T-cell (primary cell): ENCODE results near the gene STAC. TPM values are rescaled to one million over a fixed set of nuclear protein-coding genes. Genes with fewer than 3 reads are reported as not detected.

Experiments
- ATAC-seq, 4 experiments: fragments of 200-7000 bp in 3 of 4; fragments of 150-1000 bp in 1 of 4; cut with Tn5 transposase; replicated peaks in 1 of 4; 1 replicate in 3 of 4; 2 replicates in 1 of 4; pipeline ENCODE4 v1.10.0; 2021; ENCODE audit warnings: moderate library complexity in 3 of 4, mild to moderate bottlenecking in 2 of 4, moderate number of reproducible peaks in 1 of 4
- CTCF ChIA-PET, 2 donors: fragments of 300-600 bp; sonication (Branson Sonifier 250); formaldehyde crosslinking; loops; one replicate each; lab custom pipeline; 2022; ENCODE audit warnings: antibody characterized with exemption in 2 of 2; lab: Charles Lee
- POLR2A ChIA-PET, 2 donors: fragments of 300-600 bp; sonication (Branson Sonifier 250); formaldehyde crosslinking; loops; one replicate each; lab custom pipeline; 2022; ENCODE audit warnings: antibody characterized with exemption in 2 of 2; lab: Charles Lee
- DNase-seq, 35 experiments: peaks; one replicate each; pipeline versions ENCODE4 v3.0.0 to v3.0.0-alpha.2; 2013 to 2023
- H3K27ac ChIP-seq: one replicate; pipeline ENCODE4 v1.5.1; 2013; ENCODE audit warnings: low read length
- H3K27me3 ChIP-seq, 2 experiments: replicated peaks in 1 of 2; 1 replicate in 1 of 2; 2 replicates in 1 of 2; pipeline versions ENCODE4 v1.6.1 to v1.7.0; 2013; ENCODE audit warnings: low read length in 1 of 2, mixed read lengths in 1 of 2; ENCODE audit not compliant: control insufficient read depth in 2 of 2, insufficient read depth in 2 of 2; ENCODE audit errors: extremely low read depth in 1 of 2
- H3K36me3 ChIP-seq, 2 donors: 1 replicate in 1 of 2; 2 replicates in 1 of 2; pipeline versions ENCODE4 v1.6.1 to v1.7.0; 2013; ENCODE audit warnings: low read length in 1 of 2; ENCODE audit not compliant: control insufficient read depth in 2 of 2, insufficient read depth in 1 of 2; ENCODE audit errors: extremely low read depth in 1 of 2
- H3K4me1 ChIP-seq, 2 experiments: 1 replicate in 1 of 2; 2 replicates in 1 of 2; pipeline versions ENCODE4 v1.6.1 to v1.7.0; 2013; ENCODE audit warnings: low read length in 2 of 2, mixed read lengths in 1 of 2; ENCODE audit not compliant: insufficient read depth in 2 of 2, control insufficient read depth in 1 of 2; ENCODE audit errors: extremely low read depth in 1 of 2
- H3K4me3 ChIP-seq, 2 donors: 1 replicate in 1 of 2; 2 replicates in 1 of 2; pipeline versions ENCODE4 v1.5.1 to v1.7.0; 2013; ENCODE audit warnings: mild to moderate bottlenecking in 2 of 2, low read length in 1 of 2, moderate library complexity in 1 of 2; ENCODE audit not compliant: control insufficient read depth in 1 of 2; ENCODE audit errors: extremely low read depth in 1 of 2
- H3K9me3 ChIP-seq: 2 replicates; pipeline ENCODE4 v1.7.0; 2013
- H3K27ac Mint-ChIP-seq, 2 donors: one replicate each; pipeline ENCODE4 v1.8.0; 2020 to 2021; ENCODE audit warnings: mild to moderate bottlenecking in 2 of 2, mixed read lengths in 2 of 2
- H3K27me3 Mint-ChIP-seq, 2 donors: one replicate each; pipeline ENCODE4 v1.8.0; 2021 to 2022; ENCODE audit warnings: mixed read lengths in 2 of 2
- H3K36me3 Mint-ChIP-seq: one replicate; pipeline ENCODE4 v1.8.0; 2021; ENCODE audit warnings: mixed read lengths
- H3K4me1 Mint-ChIP-seq, 3 donors: one replicate each; pipeline ENCODE4 v1.8.0; 2020 to 2022; ENCODE audit warnings: mixed read lengths in 3 of 3, mild to moderate bottlenecking in 1 of 3
- H3K4me3 Mint-ChIP-seq, 3 donors: one replicate each; pipeline ENCODE4 v1.8.0; 2020 to 2022; ENCODE audit warnings: mild to moderate bottlenecking in 3 of 3, mixed read lengths in 3 of 3, moderate library complexity in 3 of 3
- H3K9me3 Mint-ChIP-seq, 3 donors: one replicate each; pipeline ENCODE4 v1.8.0; 2020 to 2022; ENCODE audit warnings: mixed read lengths in 3 of 3
- WGBS: methylation state at CpG from one replicate; pipeline ENCODE4 v1.1.5; 2013; ENCODE audit warnings: missing lambda C conversion rate; ENCODE audit not compliant: insufficient coverage; 5-methylcytosine and 5-hydroxymethylcytosine counted together
- total RNA-seq, 35 experiments: library from RNA in 6 of 35; stranded (reverse) in 6 of 35; fragments of 120-200 nt in 1 of 35; gene quantifications; one replicate each; pipeline versions ENCODE4 v1.2.1 to v1.2.4 and lab custom pipeline; 2013 to 2026

The STAC gene
- total RNA-seq, 5 donors from 2014 or later (not counting 1 experiment from before 2014, with no cell fraction given) = 0.09 to 0.10 TPM; not detected in 3

GRCh38 chr3:36477655-36478054 is 97.4 kb downstream of the STAC start:
- no peak overlapping the region for H3K4me3 Mint-ChIP-seq
- ChIA-PET POLR2A (no interaction called here), CTCF (no interaction called here)
- DNase-seq (no peak), ATAC-seq (no peak)
- Histone ChIP-seq H3K9me3 (no peaks in the 10 kb centered on the region), H3K4me1 (no peaks in the 10 kb centered on the region), H3K27ac (no peak overlapping the region), H3K27me3 (no peaks in the 10 kb centered on the region), H3K36me3 (no peaks in the 10 kb centered on the region), H3K4me3 (no peak overlapping the region)
- H3K27ac Mint-ChIP-seq = no peak overlapping the region
- H3K9me3 Mint-ChIP-seq = peaks cover 2 to 9% (median 3%) of the 10 kb centered on the region in 3 donors
- H3K4me1 Mint-ChIP-seq = no peaks in the 10 kb centered on the region
- 90% methylated on average over 2 of the region's 7 CpGs for WGBS
- peaks cover 3 to 4% of the 10 kb centered on the region in 2 donors for H3K27me3 Mint-ChIP-seq
- H3K36me3 Mint-ChIP-seq = no peaks in the 10 kb centered on the region

GRCh38 chr3:36480911-36481648 is 100.8 kb downstream of the STAC start:
- no peaks in the 10 kb centered on the region for H3K36me3 Mint-ChIP-seq
- peaks cover 0 to 4% of the 10 kb centered on the region in 2 donors for H3K27me3 Mint-ChIP-seq
- POLR2A ChIA-PET = interaction anchor here in 1 of 2 donors (0.6 kb wide), 1 partner anchor 1070 kb away, joined by 4 read pairs; no protein-coding TSS in a partner anchor
- ATAC-seq (no peak), DNase-seq (no peak)
- H3K4me1 ChIP-seq = no peaks in the 10 kb centered on the region
- CTCF ChIA-PET = no interaction called here
- no peaks in the 10 kb centered on the region for H3K36me3 ChIP-seq
- H3K27me3 ChIP-seq = no peaks in the 10 kb centered on the region
- no peak overlapping the region for H3K4me3 Mint-ChIP-seq
- no peaks in the 10 kb centered on the region for H3K4me1 Mint-ChIP-seq
- no CpG with 5 or more reads among the region's 2 CpGs for WGBS
- no peak overlapping the region for H3K4me3 ChIP-seq
- no peak overlapping the region for H3K27ac Mint-ChIP-seq
- H3K9me3 ChIP-seq = no peaks in the 10 kb centered on the region
- H3K27ac ChIP-seq = no peak overlapping the region
- peaks cover 2 to 7% (median 3%) of the 10 kb centered on the region in 3 donors for H3K9me3 Mint-ChIP-seq

GRCh38 chr3:36482256-36482655 is 102.0 kb downstream of the STAC start:
- Histone ChIP-seq H3K9me3 (no peaks in the 10 kb centered on the region), H3K27ac (no peak overlapping the region), H3K27me3 (no peaks in the 10 kb centered on the region), H3K4me1 (no peaks in the 10 kb centered on the region), H3K4me3 (no peak overlapping the region), H3K36me3 (no peaks in the 10 kb centered on the region)
- Mint-ChIP-seq H3K4me1 (no peaks in the 10 kb centered on the region), H3K27ac (no peak overlapping the region), H3K36me3 (no peaks in the 10 kb centered on the region), H3K9me3 (peaks cover 2 to 10% (median 8%) of the 10 kb centered on the region in 3 donors), H3K4me3 (no peak overlapping the region), H3K27me3 (peaks cover 0 to 4% of the 10 kb centered on the region in 2 donors)
- POLR2A ChIA-PET = no interaction called here
- CTCF ChIA-PET = no interaction called here
- DNase-seq (no peak), ATAC-seq (no peak)
- 88% methylated on average over 2 of the region's 4 CpGs for WGBS

GRCh38 chr3:36482880-36483279 is 102.6 kb downstream of the STAC start:
- Histone ChIP-seq H3K27me3 (no peaks in the 10 kb centered on the region), H3K4me3 (no peak overlapping the region), H3K4me1 (no peaks in the 10 kb centered on the region), H3K9me3 (no peaks in the 10 kb centered on the region), H3K27ac (no peak overlapping the region), H3K36me3 (no peaks in the 10 kb centered on the region)
- Mint-ChIP-seq H3K4me3 (no peak overlapping the region), H3K27me3 (peaks cover 0 to 4% of the 10 kb centered on the region in 2 donors), H3K4me1 (no peaks in the 10 kb centered on the region), H3K36me3 (no peaks in the 10 kb centered on the region), H3K9me3 (peaks cover 2 to 10% (median 8%) of the 10 kb centered on the region in 3 donors), H3K27ac (no peak overlapping the region)
- ATAC-seq = no peak
- WGBS = 81% methylated on average over 3 of the region's 3 CpGs
- DNase-seq = no peak
- POLR2A ChIA-PET = no interaction called here
- CTCF ChIA-PET = no interaction called here

- ATAC-seq (no peak), DNase-seq (no peak)
- no peaks in the 10 kb centered on the region for H3K36me3 ChIP-seq
- CTCF ChIA-PET = no interaction called here
- no peak overlapping the region for H3K4me3 ChIP-seq
- H3K4me1 ChIP-seq = no peaks in the 10 kb centered on the region
- no peaks in the 10 kb centered on the region for H3K27me3 ChIP-seq
- Mint-ChIP-seq H3K36me3 (no peaks in the 10 kb centered on the region), H3K4me3 (no peak overlapping the region), H3K9me3 (peaks cover 2 to 10% (median 8%) of the 10 kb centered on the region in 3 donors), H3K4me1 (no peaks in the 10 kb centered on the region), H3K27ac (no peak overlapping the region), H3K27me3 (peaks cover 0 to 4% of the 10 kb centered on the region in 2 donors)
- H3K9me3 ChIP-seq = no peaks in the 10 kb centered on the region
- 86% methylated on average over 1 of the region's 5 CpGs for WGBS
- POLR2A ChIA-PET = no interaction called here
- no peak overlapping the region for H3K27ac ChIP-seq
These were observed 103.4 kb downstream of the STAC start for GRCh38 chr3:36483709-36484108.

GRCh38 chr3:36484386-36484785 is 104.1 kb downstream of the STAC start:
- no peak overlapping the region for H3K4me3 ChIP-seq
- no peak overlapping the region for H3K27ac Mint-ChIP-seq
- no peaks in the 10 kb centered on the region for H3K27me3 ChIP-seq
- H3K36me3 Mint-ChIP-seq = no peaks in the 10 kb centered on the region
- ChIA-PET POLR2A (no interaction called here), CTCF (no interaction called here)
- H3K4me1 Mint-ChIP-seq = no peaks in the 10 kb centered on the region
- peaks cover 0 to 5% (median 3%) of the 10 kb centered on the region in 3 donors for H3K9me3 Mint-ChIP-seq
- H3K9me3 ChIP-seq = no peaks in the 10 kb centered on the region
- no peak overlapping the region for H3K27ac ChIP-seq
- ATAC-seq (no peak), DNase-seq (no peak)
- WGBS = 17% methylated on average over 1 of the region's 1 CpG
- no peaks in the 10 kb centered on the region for H3K4me1 ChIP-seq
- no peak overlapping the region for H3K4me3 Mint-ChIP-seq
- peaks cover 0 to 4% of the 10 kb centered on the region in 2 donors for H3K27me3 Mint-ChIP-seq
- no peaks in the 10 kb centered on the region for H3K36me3 ChIP-seq
